Calu3 (cell line): Measurements from ENCODE around the gene NPIPA5. TPM values are rescaled to one million over a fixed set of nuclear protein-coding genes. Genes with fewer than 3 reads are reported as not detected.
A peak's percentile ranks its signal among the peaks of the same experiment; 100 is the strongest.
"Not testable (repeated sequence)": the region's sequence is repeated elsewhere in the genome, so short reads cannot be mapped to it uniquely, and the experiment has no call there.

Source experiments
- BruUV-seq: library from RNA; stranded (reverse); fragments of 400-500 nt; replicated peaks from 2 replicates; lab custom pipeline; 2021; lab: Mats Ljungman, UMichigan
- CTCF ChIA-PET: fragments of 300-600 bp; sonication (Branson Sonifier 250); formaldehyde crosslinking; loops from one replicate; lab custom pipeline; 2022; ENCODE audit warnings: antibody characterized with exemption; lab: Charles Lee
- DNase-seq: peaks from one replicate; pipeline ENCODE4 v3.0.0; 2022
- H3K27ac Mint-ChIP-seq: one replicate; pipeline ENCODE4 v1.8.0; 2022; ENCODE audit warnings: mixed read lengths; ENCODE audit not compliant: unreplicated experiment
- H3K27me3 Mint-ChIP-seq: one replicate; pipeline ENCODE4 v1.8.0; 2022; ENCODE audit warnings: mixed read lengths; ENCODE audit not compliant: unreplicated experiment
- H3K36me3 Mint-ChIP-seq: one replicate; pipeline ENCODE4 v1.8.0; 2022; ENCODE audit warnings: mild to moderate bottlenecking, moderate library complexity, mixed read lengths; ENCODE audit not compliant: insufficient read depth, unreplicated experiment
- H3K4me1 Mint-ChIP-seq: one replicate; pipeline ENCODE4 v1.8.0; 2022; ENCODE audit warnings: mild to moderate bottlenecking, low read depth, mixed read lengths; ENCODE audit not compliant: unreplicated experiment
- H3K4me3 Mint-ChIP-seq: one replicate; pipeline ENCODE4 v1.8.0; 2022; ENCODE audit warnings: mild to moderate bottlenecking, low read depth, moderate library complexity, mixed read lengths; ENCODE audit not compliant: unreplicated experiment
- H3K9me3 Mint-ChIP-seq: one replicate; pipeline ENCODE4 v1.8.0; 2022; ENCODE audit warnings: low read depth, mixed read lengths; ENCODE audit not compliant: unreplicated experiment
- intact Hi-C: fragments of 100-400 bp; cut with micrococcal nuclease; formaldehyde crosslinking; loops from one replicate; pipeline ENCODE4 v1.10.0; 2022; ENCODE audit not compliant: unreplicated experiment
- total RNA-seq: library from RNA; stranded (reverse); gene quantifications from 2 replicates; pipeline ENCODE4 v1.2.3, GENCODE V29; 2022
- TF ChIP-seq, protein P1 (sequence below): fragments of 200-600 bp; IDR thresholded peaks from one replicate; pipeline ENCODE4 v1.8.0; 2022; ENCODE audit warnings: antibody characterized with exemption; ENCODE audit not compliant: unreplicated experiment

Gene NPIPA5
- total RNA-seq, 1 experiment from 2014 or later: 18.3 TPM

DNA sequence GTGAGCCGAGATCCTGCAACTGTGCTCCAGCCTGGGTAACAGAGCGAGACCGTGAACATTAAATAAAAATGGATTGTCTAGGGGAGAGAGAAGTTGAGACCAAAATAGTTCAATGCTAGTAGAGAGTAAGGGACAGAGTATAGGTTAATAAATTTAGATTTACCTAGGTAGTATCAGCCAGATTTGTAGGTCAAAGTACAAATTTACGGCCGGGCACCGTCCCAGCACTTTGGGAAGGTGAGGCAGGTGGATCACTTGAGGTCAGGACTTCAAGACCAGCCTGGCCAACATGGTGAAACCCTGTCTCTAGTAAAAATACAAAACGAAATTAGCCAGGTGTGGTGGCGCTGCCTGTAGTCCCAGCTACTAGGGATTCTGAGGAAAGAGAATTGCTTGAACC is 44.1 kb upstream of the NPIPA5 start:
- Mint-ChIP-seq H3K27me3 (no peaks in the 10 kb centered on the region), H3K9me3 (no peaks in the 10 kb centered on the region), H3K36me3 (no peaks in the 10 kb centered on the region), H3K4me3 (no peak overlapping the region), H3K4me1 (no peaks in the 10 kb centered on the region), H3K27ac (no peak overlapping the region)
- no peak for DNase-seq
- CTCF ChIA-PET: interaction anchor here (0.6 kb wide), 1 partner anchor 36 kb away, joined by 3 read pairs; no protein-coding TSS in a partner anchor
- BruUV-seq: no TSS peak
- intact Hi-C loops: loop anchor here (10.0 kb wide), 1 partner anchor 283 kb away; no protein-coding TSS in a partner anchor
- TF ChIP-seq, protein P1, sequence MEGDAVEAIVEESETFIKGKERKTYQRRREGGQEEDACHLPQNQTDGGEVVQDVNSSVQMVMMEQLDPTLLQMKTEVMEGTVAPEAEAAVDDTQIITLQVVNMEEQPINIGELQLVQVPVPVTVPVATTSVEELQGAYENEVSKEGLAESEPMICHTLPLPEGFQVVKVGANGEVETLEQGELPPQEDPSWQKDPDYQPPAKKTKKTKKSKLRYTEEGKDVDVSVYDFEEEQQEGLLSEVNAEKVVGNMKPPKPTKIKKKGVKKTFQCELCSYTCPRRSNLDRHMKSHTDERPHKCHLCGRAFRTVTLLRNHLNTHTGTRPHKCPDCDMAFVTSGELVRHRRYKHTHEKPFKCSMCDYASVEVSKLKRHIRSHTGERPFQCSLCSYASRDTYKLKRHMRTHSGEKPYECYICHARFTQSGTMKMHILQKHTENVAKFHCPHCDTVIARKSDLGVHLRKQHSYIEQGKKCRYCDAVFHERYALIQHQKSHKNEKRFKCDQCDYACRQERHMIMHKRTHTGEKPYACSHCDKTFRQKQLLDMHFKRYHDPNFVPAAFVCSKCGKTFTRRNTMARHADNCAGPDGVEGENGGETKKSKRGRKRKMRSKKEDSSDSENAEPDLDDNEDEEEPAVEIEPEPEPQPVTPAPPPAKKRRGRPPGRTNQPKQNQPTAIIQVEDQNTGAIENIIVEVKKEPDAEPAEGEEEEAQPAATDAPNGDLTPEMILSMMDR: no peak

DNA sequence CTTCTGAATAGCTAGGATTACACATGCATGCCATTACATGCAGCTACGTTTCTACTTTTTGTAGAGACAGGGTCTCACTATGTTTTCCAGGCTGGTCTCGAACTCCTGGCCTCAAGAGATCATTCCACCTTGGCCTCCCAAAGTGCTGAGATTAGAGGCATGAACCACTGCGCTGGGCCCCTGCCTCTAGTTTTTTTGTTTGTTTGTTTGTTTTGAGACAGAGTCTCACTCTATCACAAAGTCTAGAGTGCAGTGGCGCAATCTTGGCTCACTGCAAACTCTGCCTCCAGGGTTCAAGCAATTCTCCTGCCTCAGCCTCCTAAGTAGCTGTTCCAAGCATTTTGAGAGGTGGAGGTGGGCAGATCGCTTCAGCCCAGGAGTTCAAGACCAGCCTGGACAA is 43.6 kb upstream of the NPIPA5 start:
- H3K9me3 Mint-ChIP-seq, BruUV-seq, H3K36me3 Mint-ChIP-seq, H3K27me3 Mint-ChIP-seq, DNase-seq, H3K4me3 Mint-ChIP-seq, CTCF ChIA-PET, H3K27ac Mint-ChIP-seq, H3K4me1 Mint-ChIP-seq: not testable (repeated sequence)
- intact Hi-C loops: loop anchor here (10.0 kb wide), 1 partner anchor 283 kb away; no protein-coding TSS in a partner anchor

DNA sequence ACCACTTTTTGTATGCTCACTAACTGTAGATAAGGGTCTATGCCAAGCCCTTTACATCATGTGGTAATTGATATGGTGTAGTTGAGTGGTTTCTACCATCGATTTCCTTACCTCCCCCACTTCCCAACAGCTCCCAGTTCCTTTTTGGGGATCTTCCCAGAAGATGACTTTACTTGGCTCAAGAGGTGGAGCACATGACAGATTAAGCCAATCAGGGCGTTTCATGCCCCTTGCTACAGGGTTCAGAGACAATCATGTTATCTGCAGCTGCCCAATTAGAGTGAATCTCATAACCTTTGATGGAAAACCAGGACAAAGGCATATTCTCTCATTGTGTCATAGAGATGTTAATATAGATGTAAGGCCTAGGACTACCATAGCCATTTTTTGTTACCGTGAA is 40.1 kb upstream of the NPIPA5 start:
- Mint-ChIP-seq H3K36me3 (no peaks in the 10 kb centered on the region), H3K27ac (no peak overlapping the region), H3K4me3 (no peak overlapping the region), H3K27me3 (no peaks in the 10 kb centered on the region), H3K9me3 (no peaks in the 10 kb centered on the region), H3K4me1 (peaks cover 14% of the 10 kb centered on the region)
- DNase-seq: no peak
- intact Hi-C loops: no loop called here
- no TSS peak for BruUV-seq
- CTCF ChIA-PET: no interaction called here
- TF ChIP-seq, protein P1: no peak

DNA sequence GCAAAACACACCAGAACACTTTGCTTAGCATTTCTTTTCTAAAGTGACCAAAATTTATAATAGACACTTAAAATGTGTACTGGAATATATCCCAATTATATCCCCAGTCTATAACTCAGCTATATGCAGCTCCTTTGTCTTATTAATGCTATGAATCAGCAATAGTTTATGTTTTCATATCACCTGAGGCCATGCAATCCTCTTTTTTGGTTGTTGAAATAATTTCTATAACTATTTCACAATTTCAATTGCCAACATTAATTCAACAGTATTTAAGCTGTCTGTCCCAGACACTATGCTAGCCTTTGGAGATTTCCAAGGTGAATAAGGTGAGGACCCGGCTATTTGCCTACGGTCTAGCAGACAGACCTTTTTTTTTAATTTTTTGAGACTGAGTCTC is 39.1 kb upstream of the NPIPA5 start:
- no peak for DNase-seq
- no peaks in the 10 kb centered on the region for H3K36me3 Mint-ChIP-seq
- peaks cover 14% of the 10 kb centered on the region for H3K4me1 Mint-ChIP-seq
- no peak overlapping the region for H3K4me3 Mint-ChIP-seq
- no peaks in the 10 kb centered on the region for H3K27me3 Mint-ChIP-seq
- no TSS peak for BruUV-seq
- TF ChIP-seq, protein P1: no peak
- H3K9me3 Mint-ChIP-seq: no peaks in the 10 kb centered on the region
- intact Hi-C loops: no loop called here
- H3K27ac Mint-ChIP-seq: no peak overlapping the region
- CTCF ChIA-PET: interaction anchor here (0.6 kb wide), 1 partner anchor 11 kb away, joined by 4 read pairs; no protein-coding TSS in a partner anchor

DNA sequence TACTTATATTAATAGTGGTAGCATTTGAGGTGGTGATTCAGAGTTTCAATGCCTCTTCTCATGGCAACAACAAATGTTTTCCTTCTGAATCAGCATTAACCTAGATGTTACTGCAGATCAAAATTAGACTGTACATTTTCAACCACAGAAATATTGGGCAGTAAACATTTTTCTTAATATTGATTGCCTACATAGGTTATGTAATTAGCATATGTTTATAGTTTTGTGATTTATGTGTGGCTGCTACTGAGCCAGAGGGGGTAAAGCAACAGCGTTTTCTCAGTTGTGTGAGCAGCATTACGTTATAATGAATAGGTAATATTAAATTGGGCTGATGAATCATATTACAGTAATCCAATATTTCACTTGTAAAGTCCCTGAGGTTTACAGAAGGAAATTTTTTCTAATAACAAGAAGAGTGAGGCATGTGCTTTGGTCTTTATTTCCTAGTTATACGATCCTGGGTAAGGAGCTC is 37.5 kb upstream of the NPIPA5 start:
- TF ChIP-seq, protein P1: no peak
- Mint-ChIP-seq H3K27ac (peak overlapping the region; percentile 13), H3K36me3 (no peaks in the 10 kb centered on the region), H3K27me3 (no peaks in the 10 kb centered on the region), H3K4me3 (no peak overlapping the region), H3K9me3 (no peaks in the 10 kb centered on the region), H3K4me1 (peaks cover 14% of the 10 kb centered on the region)
- DNase-seq: no peak
- intact Hi-C loops: no loop called here
- CTCF ChIA-PET: interaction anchor here (0.6 kb wide), 1 partner anchor 125 kb away, joined by 3 read pairs; no protein-coding TSS in a partner anchor
- no TSS peak for BruUV-seq

DNA sequence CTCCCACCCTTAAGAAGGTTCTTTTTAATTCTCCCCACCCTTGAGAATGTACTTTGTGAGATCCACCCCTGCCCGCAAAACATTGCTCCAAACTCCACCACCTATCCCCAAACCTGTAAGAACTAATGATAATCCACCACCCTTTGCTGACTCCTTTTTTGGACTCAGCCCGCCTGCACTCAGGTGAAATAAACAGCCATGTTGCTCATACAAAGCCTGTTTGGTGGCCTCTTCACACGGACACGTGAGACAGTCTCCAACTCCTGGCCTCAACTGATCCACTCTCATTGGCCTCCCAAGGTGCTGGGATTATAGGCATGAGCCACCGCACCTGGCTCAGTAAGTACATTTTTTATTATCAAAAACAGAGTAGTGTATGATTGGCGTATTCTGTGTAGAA is 31.4 kb upstream of the NPIPA5 start:
- CTCF ChIA-PET, H3K27ac Mint-ChIP-seq: not testable (repeated sequence)

DNA sequence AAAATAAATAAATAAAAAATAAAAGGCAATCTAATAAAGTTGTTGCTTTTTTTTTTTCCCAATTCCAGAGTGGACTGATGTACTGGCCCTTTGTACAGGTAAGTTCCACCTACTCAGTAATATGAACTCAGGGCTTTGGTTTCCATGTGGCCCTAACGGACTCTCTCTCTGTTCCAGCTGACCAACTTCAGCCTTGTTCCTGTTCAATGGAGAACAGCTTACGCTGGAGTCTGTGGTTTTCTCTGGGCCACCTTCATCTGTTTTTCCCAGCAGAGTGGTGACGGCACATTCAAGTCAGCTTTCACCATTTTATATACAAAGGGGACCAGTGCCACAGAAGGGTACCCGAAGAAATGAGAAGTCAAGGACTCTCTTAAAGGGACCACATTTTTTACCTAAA is 29.7 kb upstream of the NPIPA5 start:
- H3K9me3 Mint-ChIP-seq, BruUV-seq, DNase-seq, intact Hi-C loops, H3K36me3 Mint-ChIP-seq, H3K4me1 Mint-ChIP-seq, H3K27ac Mint-ChIP-seq, H3K4me3 Mint-ChIP-seq, H3K27me3 Mint-ChIP-seq: not testable (repeated sequence)
- CTCF ChIA-PET: interaction anchor here (0.5 kb wide), 1 partner anchor 124 kb away, joined by 4 read pairs; no protein-coding TSS in a partner anchor

More for the DNA sequence above, 31.4 kb upstream of the NPIPA5 start:
- BruUV-seq, H3K4me1 Mint-ChIP-seq, intact Hi-C loops, H3K9me3 Mint-ChIP-seq, DNase-seq, H3K27me3 Mint-ChIP-seq, H3K4me3 Mint-ChIP-seq, H3K36me3 Mint-ChIP-seq: not testable (repeated sequence)
